SK-N-MC (cell line): ENCODE measurements around the gene VSIG10.

ENCODE experiments used
- DNase-seq: peaks from one replicate; pipeline ENCODE4 v3.0.0-alpha.2; 2011; ENCODE audit warnings: low read depth, low spot score
- H3K27ac ChIP-seq: fragments of 200-600 bp; sonication (generic); 2 replicates; pipeline ENCODE4 v1.5.1; 2016; ENCODE audit warnings: mixed run types
- H3K36me3 ChIP-seq: fragments of 200-600 bp; sonication (generic); 2 replicates; pipeline ENCODE4 v1.6.1; 2017; ENCODE audit warnings: antibody characterized with exemption, low read length, mixed read lengths; ENCODE audit not compliant: insufficient read depth
- H3K4me3 ChIP-seq: fragments of 200-600 bp; sonication (generic); 2 replicates; pipeline ENCODE4 v1.5.1; 2016
- H3K9ac ChIP-seq: fragments of 200-600 bp; sonication (generic); 2 replicates; pipeline ENCODE4 v1.8.0; 2017; ENCODE audit warnings: mixed run types, mixed read lengths; ENCODE audit not compliant: insufficient read length
- H3K9me3 ChIP-seq: fragments of 200-600 bp; sonication (generic); 2 replicates; pipeline ENCODE4 v1.6.1; 2017; ENCODE audit warnings: low read depth, mild to moderate bottlenecking, antibody characterized with exemption, low read length, moderate library complexity, mixed read lengths
- EZH2 ChIP-seq: fragments of 200-600 bp; sonication (generic); IDR thresholded peaks from one replicate; pipeline ENCODE4 v1.6.1; 2017; ENCODE audit warnings: antibody characterized with exemption
- FOXP2 ChIP-seq: optimal IDR thresholded peaks from 2 replicates; pipeline ENCODE3; 2011; ENCODE audit warnings: mild to moderate bottlenecking, moderate library complexity; ENCODE audit not compliant: insufficient read depth; ENCODE audit errors: extremely low read length, control extremely low read depth
- POLR2AphosphoS5 ChIP-seq: IDR thresholded peaks from 2 replicates; pipeline ENCODE4 v1.6.1; 2012; ENCODE audit warnings: mild to moderate bottlenecking, low read depth, low read length, borderline replicate concordance

The VSIG10 gene

GRCh38 chr12:118068445-118068844, 35.4 kb downstream of the VSIG10 start:
- H3K9ac ChIP-seq = no peak overlapping the region
- no peaks in the 10 kb centered on the region for H3K36me3 ChIP-seq
- H3K27ac ChIP-seq = no peak overlapping the region
- DNase-seq = no peak
- TF ChIP-seq FOXP2 = no peak
- no peak for TF ChIP-seq EZH2
- no peak for TF ChIP-seq POLR2AphosphoS5
- H3K9me3 ChIP-seq = no peaks in the 10 kb centered on the region
- H3K4me3 ChIP-seq = no peak overlapping the region

- no peak overlapping the region for H3K4me3 ChIP-seq
- no peak overlapping the region for H3K9ac ChIP-seq
- no peak for TF ChIP-seq EZH2
- no peak for TF ChIP-seq POLR2AphosphoS5
- TF ChIP-seq FOXP2 = no peak
- H3K9me3 ChIP-seq = no peaks in the 10 kb centered on the region
- H3K27ac ChIP-seq = no peak overlapping the region
- DNase-seq = no peak
- no peaks in the 10 kb centered on the region for H3K36me3 ChIP-seq
Observed at GRCh38 chr12:118065380-118065779, 38.4 kb downstream of the VSIG10 start.

GRCh38 chr12:118064608-118065007, 39.2 kb downstream of the VSIG10 start:
- Histone ChIP-seq H3K36me3 (no peaks in the 10 kb centered on the region), H3K9me3 (no peaks in the 10 kb centered on the region), H3K27ac (no peak overlapping the region), H3K9ac (no peak overlapping the region), H3K4me3 (no peak overlapping the region)
- DNase-seq = no peak
- no peak for TF ChIP-seq FOXP2

GRCh38 chr12:118063576-118064391, 40.0 kb downstream of the VSIG10 start:
- H3K27ac ChIP-seq = peak overlapping the region; percentile 21; the same call in 1 of the 2 replicates

GRCh38 chr12:118061873-118062843, 41.7 kb downstream of the VSIG10 start:
- Histone ChIP-seq H3K36me3 (no peaks in the 10 kb centered on the region), H3K9ac (no peak overlapping the region), H3K27ac (no peak overlapping the region), H3K4me3 (peak overlapping the region; percentile 80), H3K9me3 (no peaks in the 10 kb centered on the region)
- DNase-seq = no peak
- TF ChIP-seq FOXP2 (no peak), EZH2 (no peak), POLR2AphosphoS5 (no peak)

More at GRCh38 chr12:118063576-118064391, 40.0 kb downstream of the VSIG10 start:
- Histone ChIP-seq H3K9ac (peak overlapping the region; percentile 50), H3K36me3 (no peaks in the 10 kb centered on the region), H3K4me3 (no peak overlapping the region), H3K9me3 (no peaks in the 10 kb centered on the region)
- DNase-seq = no peak
- TF ChIP-seq FOXP2 = no peak
- no peak for TF ChIP-seq EZH2
- TF ChIP-seq POLR2AphosphoS5 = no peak

- Histone ChIP-seq H3K36me3 (no peaks in the 10 kb centered on the region), H3K4me3 (peak within 1 kb of the TSS; percentile 87), H3K9ac (peak within 1 kb of the TSS; percentile 83), H3K27ac (peak within 1 kb of the TSS; percentile 85), H3K9me3 (no peaks in the 10 kb centered on the region)
- TF ChIP-seq EZH2 (no peak), FOXP2 (no peak), POLR2AphosphoS5 (no peak)
- DNase-seq = no peak
Observed at GRCh38 chr12:118061011-118061872, 42.6 kb downstream of the VSIG10 start, which contains the start of gene WSB2. Gene WSB2, minus strand, starts transcription at chr12:118061179. Its CDS starts 131 bp downstream, at chr12:118061048.

- Histone ChIP-seq H3K27ac (peak overlapping the region; percentile 85), H3K9me3 (no peaks in the 10 kb centered on the region), H3K9ac (peak overlapping the region; percentile 77), H3K36me3 (no peaks in the 10 kb centered on the region), H3K4me3 (peak overlapping the region; percentile 87)
- TF ChIP-seq EZH2 (no peak), POLR2AphosphoS5 (no peak), FOXP2 (no peak)
- DNase-seq = no peak
Observed at GRCh38 chr12:118060301-118061010, 43.4 kb downstream of the VSIG10 start.
